HG02588 (cell line): ENCODE data around the gene ITSN1.

ENCODE experiments used
- ATAC-seq: cut with Tn5 transposase; IDR thresholded peaks from one replicate; pipeline ENCODE4 v1.9.1; 2021; ENCODE audit warnings: mild to moderate bottlenecking, moderate library complexity; ENCODE audit not compliant: unreplicated experiment

Gene ITSN1

GRCh38 chr21:33677450-33677849, 35.1 kb downstream of the ITSN1 start:
- ATAC-seq, result no peak

- no peak for ATAC-seq
Observed at GRCh38 chr21:33680870-33681269, 38.6 kb downstream of the ITSN1 start.

GRCh38 chr21:33682992-33683627, 40.8 kb downstream of the ITSN1 start:
- ATAC-seq, result no peak

- ATAC-seq, result no peak
Observed at GRCh38 chr21:33684068-33684467, 41.8 kb downstream of the ITSN1 start.

- no peak for ATAC-seq
Observed at GRCh38 chr21:33684923-33685560, 42.7 kb downstream of the ITSN1 start.

- ATAC-seq, result no peak
Observed at GRCh38 chr21:33685613-33686197, 43.4 kb downstream of the ITSN1 start.

- ATAC-seq, result no peak
Observed at GRCh38 chr21:33686386-33686785, 44.1 kb downstream of the ITSN1 start.

GRCh38 chr21:33687634-33688033, 45.3 kb downstream of the ITSN1 start:
- ATAC-seq, result no peak

- no peak for ATAC-seq
Observed at GRCh38 chr21:33688353-33688752, 46.1 kb downstream of the ITSN1 start.

GRCh38 chr21:33690874-33691273, 48.6 kb downstream of the ITSN1 start:
- ATAC-seq, result no peak

GRCh38 chr21:33691945-33692603, 49.8 kb downstream of the ITSN1 start:
- ATAC-seq, result no peak

- no peak for ATAC-seq
Observed at GRCh38 chr21:33695813-33696212, 53.5 kb downstream of the ITSN1 start.

GRCh38 chr21:33696465-33696864, 54.2 kb downstream of the ITSN1 start:
- no peak for ATAC-seq

- no peak for ATAC-seq
Observed at GRCh38 chr21:33698087-33698860, 56.0 kb downstream of the ITSN1 start.

- no peak for ATAC-seq
Observed at GRCh38 chr21:33699277-33699676, 57.0 kb downstream of the ITSN1 start.

- no peak for ATAC-seq
Observed at GRCh38 chr21:33700491-33700890, 58.2 kb downstream of the ITSN1 start.

- no peak for ATAC-seq
Observed at GRCh38 chr21:33703750-33704606, 61.7 kb downstream of the ITSN1 start.

- ATAC-seq, result no peak
Observed at GRCh38 chr21:33707846-33708245, 65.5 kb downstream of the ITSN1 start.

- ATAC-seq, result no peak
Observed at GRCh38 chr21:33708874-33709273, 66.6 kb downstream of the ITSN1 start.
